ENCODE data around the gene DST. TPM values are rescaled to one million over a fixed set of nuclear protein-coding genes. Genes with fewer than 3 reads are reported as not detected.

Gene DST
- total and polyA plus RNA-seq, 2 of the 4 experiments (the other 2 are of a cell fraction): 97.7 to 452 TPM

- Histone ChIP-seq H3K23ac (ENCODE audit: low read depth, low read length) (no peak overlapping the region), H3K27ac (ENCODE audit: insufficient read depth, low read length) (no peak overlapping the region), H2BK120ac (ENCODE audit: low read depth, low read length) (no peak overlapping the region), H3K79me1 (ENCODE audit: low read depth in 1 of 2, low read length in 2 of 2) (peaks cover 11 to 39% of the 10 kb centered on the region in 2 experiments), H3K18ac (ENCODE audit: low read depth, low read length) (no peak overlapping the region), H3K4me1 (ENCODE audit: control insufficient read depth, insufficient read depth, low read length) (peaks cover 2% of the 10 kb centered on the region), H3K9me1 (ENCODE audit: insufficient read depth, low read length) (peaks cover under 1% of the 10 kb centered on the region; the same call in 1 of the 2 replicates), H2AFZ (replicated peaks; ENCODE audit: low read length, poor library complexity) (no peak overlapping the region), H3K36me3 (ENCODE audit: control insufficient read depth, insufficient read depth, low read length) (peaks cover 14% of the 10 kb centered on the region), H2AK5ac (ENCODE audit: low read depth, low read length) (no peak overlapping the region), H2BK15ac (ENCODE audit: low read depth, low read length) (no peak overlapping the region), H4K5ac (ENCODE audit: low read depth, low read length) (no peak overlapping the region), H3K27me3 (ENCODE audit: control insufficient read depth, insufficient read depth, low read length) (no peaks in the 10 kb centered on the region), H2BK20ac (ENCODE audit: low read depth, low read length) (no peak overlapping the region), H3K4ac (ENCODE audit: low read depth, low read length) (no peak overlapping the region), H3K4me2 (ENCODE audit: low read depth, low read length) (no peak overlapping the region), H4K20me1 (ENCODE audit: insufficient read depth, low read length) (peaks cover 14% of the 10 kb centered on the region; the same call in 1 of the 2 replicates), H3K9me3 (ENCODE audit: control insufficient read depth, insufficient read depth, low read length) (no peaks in the 10 kb centered on the region), H2BK5ac (ENCODE audit: low read depth, low read length, poor library complexity, severe bottlenecking) (no peak overlapping the region), H2AK9ac (replicated peaks; ENCODE audit: low read depth, low read length, poor library complexity) (no peak overlapping the region), H4K91ac (ENCODE audit: insufficient read depth, low read depth, low read length) (no peak overlapping the region), H3K4me3 (ENCODE audit: insufficient read depth, low read depth, low read length) (no peak overlapping the region), H3K14ac (replicated peaks; ENCODE audit: low read depth, low read length) (no peak overlapping the region), H3K56ac (ENCODE audit: extremely low read depth, insufficient read depth, low read length) (no peak overlapping the region), H4K8ac (ENCODE audit: low read depth in 2 of 2, low read length in 2 of 2) (no peak overlapping the region), H3K9ac (ENCODE audit: low read depth, low read length) (no peak overlapping the region)
- intact Hi-C loops (cut with micrococcal nuclease) (loop anchor here (5.0 kb wide), 1 partner anchor 217 kb away; no protein-coding TSS in a partner anchor), dilution Hi-C loops (cut with HindIII; ENCODE audit: low sequenced_read_pairs, unreplicated experiment) (no loop called here), in situ Hi-C loops (cut with MboI; ENCODE audit: low sequenced_read_pairs) (loop anchor here (10.0 to 25.0 kb wide), 2 partner anchors 219 to 587 kb away; no protein-coding TSS in a partner anchor)
- no peak for ATAC-seq (ENCODE audit: low read depth)
- POLR2A ChIA-PET (ENCODE audit: unreplicated experiment): no interaction called here
- CTCF ChIA-PET: interaction anchor here (0.5 kb wide), 1 partner anchor 21 kb away, joined by 5 read pairs; no protein-coding TSS in a partner anchor
- DNase-seq: no peak
- BruUV-seq (replicated peaks): no TSS peak
- TF ChIP-seq RCOR1 (IDR thresholded peaks at IDR 0.05; ENCODE audit: insufficient replicate concordance, low read length) (no peak), RAD21 (IDR thresholded peaks at IDR 0.05; ENCODE audit: low read length) (no peak), SMC3 (IDR thresholded peaks at IDR 0.05; ENCODE audit: low read depth, low read length) (no peak), NFE2L2 (IDR thresholded peaks at IDR 0.05; ENCODE audit: low read depth, low read length) (no peak), POLR2A (IDR thresholded peaks at IDR 0.05; ENCODE audit: low read depth, low read length) (no peak), MXI1 (IDR thresholded peaks at IDR 0.05; ENCODE audit: borderline replicate concordance, low read depth, low read length) (no peak), MAFK (IDR thresholded peaks at IDR 0.05; ENCODE audit: low read depth, low read length) (no peak), CEBPB (IDR thresholded peaks at IDR 0.05; ENCODE audit: low read depth, low read length) (no peak), BHLHE40 (IDR thresholded peaks at IDR 0.05; ENCODE audit: low read depth, low read length) (no peak), RFX5 (IDR thresholded peaks at IDR 0.05; ENCODE audit: low read depth, low read length) (no peak), FOS (IDR thresholded peaks at IDR 0.05; ENCODE audit: low read depth, low read length) (no peak), MAZ (IDR thresholded peaks at IDR 0.05; ENCODE audit: borderline replicate concordance, low read depth, low read length) (no peak), CTCF (conservative IDR thresholded peaks at IDR 0.05; ENCODE audit: low read depth, low read length) (no peak), CHD1 (IDR thresholded peaks at IDR 0.05; ENCODE audit: low read depth, low read length) (no peak)
- TF ChIP-seq, protein P1, sequence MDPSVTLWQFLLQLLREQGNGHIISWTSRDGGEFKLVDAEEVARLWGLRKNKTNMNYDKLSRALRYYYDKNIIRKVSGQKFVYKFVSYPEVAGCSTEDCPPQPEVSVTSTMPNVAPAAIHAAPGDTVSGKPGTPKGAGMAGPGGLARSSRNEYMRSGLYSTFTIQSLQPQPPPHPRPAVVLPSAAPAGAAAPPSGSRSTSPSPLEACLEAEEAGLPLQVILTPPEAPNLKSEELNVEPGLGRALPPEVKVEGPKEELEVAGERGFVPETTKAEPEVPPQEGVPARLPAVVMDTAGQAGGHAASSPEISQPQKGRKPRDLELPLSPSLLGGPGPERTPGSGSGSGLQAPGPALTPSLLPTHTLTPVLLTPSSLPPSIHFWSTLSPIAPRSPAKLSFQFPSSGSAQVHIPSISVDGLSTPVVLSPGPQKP (IDR thresholded peaks at IDR 0.05; ENCODE audit: borderline replicate concordance, low read depth, low read length): no peak
- TF ChIP-seq, protein P2, sequence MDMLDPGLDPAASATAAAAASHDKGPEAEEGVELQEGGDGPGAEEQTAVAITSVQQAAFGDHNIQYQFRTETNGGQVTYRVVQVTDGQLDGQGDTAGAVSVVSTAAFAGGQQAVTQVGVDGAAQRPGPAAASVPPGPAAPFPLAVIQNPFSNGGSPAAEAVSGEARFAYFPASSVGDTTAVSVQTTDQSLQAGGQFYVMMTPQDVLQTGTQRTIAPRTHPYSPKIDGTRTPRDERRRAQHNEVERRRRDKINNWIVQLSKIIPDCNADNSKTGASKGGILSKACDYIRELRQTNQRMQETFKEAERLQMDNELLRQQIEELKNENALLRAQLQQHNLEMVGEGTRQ (IDR thresholded peaks at IDR 0.05; ENCODE audit: low read depth, low read length): no peak
- 100% methylated on average over 1 of the region's 2 CpGs; no CpG with 5 or more reads in 1 of the 2 experiments for WGBS, 2 experiments (ENCODE audit: extremely low coverage in 2 of 2, insufficient read length in 1 of 2)
These were observed 68.4 kb downstream of the DST start for GRCh38 chr6:56574292-56574691.
